Heart left ventricle (tissue), 13 donors: ENCODE measurements around the gene AKAP13.

Experiments used
- POLR2A ChIP-seq, 2 donors: fragments of 450-650 bp; IDR thresholded peaks; one replicate each; pipeline ENCODE4 v1.6.1; 2017; ENCODE audit warnings: antibody characterized with exemption in 2 of 2, mild to moderate bottlenecking in 2 of 2, moderate library complexity in 2 of 2
- TF ChIP-seq, protein P1 (sequence below), 12 donors: fragments of 200-600 bp; sonication (generic) in 4 of 12; IDR thresholded peaks; one replicate each; pipeline versions ENCODE4 v1.5.0 to v1.8.0; 2018 to 2022; ENCODE audit warnings: antibody characterized with exemption in 12 of 12, mild to moderate bottlenecking in 5 of 12
- donor health status: ischemic (EF 13 %, LVEDD 7.1; RV severe dilation, severe dysfunction).
- donor health status: DM: no; HTN: yes; CAD: no.
- donor health status: DM: no; HTN: no; CAD: no.
- donor health status: ischemic (EF 25% LVEDD 6.9; RV normal size, moderate dysfunction).
- donor health status: ischemic (EF 25% LVEDD 5.7; RV mildly dilated, moderate dysfunction).
- donor health status: ischemic (EF 35%, LVEDD 5.7; RV mildly dilated, moderate dysfunction).
- donor health status: nonischemic (EF 11% LVEDD 7.7; RV severe dilation, severe dysfunction).
- donor health status: DM: yes; HTN: yes; CAD: no.
- donor health status: PGD.
- donor health status: ischemic (EF 29% LVEDD 5.4; RV normal size, mild dysfunction).
- donor health status: nonischemic (EF 23%, LVEDD 6.1; RV moderate dilation, normal function).

DNA sequence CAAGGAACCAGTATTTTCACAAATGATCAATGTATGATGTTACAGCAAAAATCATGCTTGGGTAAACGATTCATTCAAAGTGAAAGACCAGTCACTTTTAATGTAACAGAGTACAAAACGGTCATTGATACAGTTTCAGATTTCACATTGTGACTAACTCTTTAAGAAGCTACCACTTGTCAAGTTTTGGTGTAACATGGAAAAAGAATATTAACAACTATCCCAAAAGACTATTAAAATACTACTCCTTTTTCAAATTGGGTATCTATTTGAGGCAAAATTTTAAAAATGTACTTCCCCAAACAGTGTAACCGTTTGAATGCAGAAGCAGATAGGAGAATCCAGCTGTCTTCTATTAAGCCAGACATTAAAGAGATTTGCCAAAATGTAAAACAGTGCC is 31.7 kb downstream of the AKAP13 start:
- TF ChIP-seq, protein P1, sequence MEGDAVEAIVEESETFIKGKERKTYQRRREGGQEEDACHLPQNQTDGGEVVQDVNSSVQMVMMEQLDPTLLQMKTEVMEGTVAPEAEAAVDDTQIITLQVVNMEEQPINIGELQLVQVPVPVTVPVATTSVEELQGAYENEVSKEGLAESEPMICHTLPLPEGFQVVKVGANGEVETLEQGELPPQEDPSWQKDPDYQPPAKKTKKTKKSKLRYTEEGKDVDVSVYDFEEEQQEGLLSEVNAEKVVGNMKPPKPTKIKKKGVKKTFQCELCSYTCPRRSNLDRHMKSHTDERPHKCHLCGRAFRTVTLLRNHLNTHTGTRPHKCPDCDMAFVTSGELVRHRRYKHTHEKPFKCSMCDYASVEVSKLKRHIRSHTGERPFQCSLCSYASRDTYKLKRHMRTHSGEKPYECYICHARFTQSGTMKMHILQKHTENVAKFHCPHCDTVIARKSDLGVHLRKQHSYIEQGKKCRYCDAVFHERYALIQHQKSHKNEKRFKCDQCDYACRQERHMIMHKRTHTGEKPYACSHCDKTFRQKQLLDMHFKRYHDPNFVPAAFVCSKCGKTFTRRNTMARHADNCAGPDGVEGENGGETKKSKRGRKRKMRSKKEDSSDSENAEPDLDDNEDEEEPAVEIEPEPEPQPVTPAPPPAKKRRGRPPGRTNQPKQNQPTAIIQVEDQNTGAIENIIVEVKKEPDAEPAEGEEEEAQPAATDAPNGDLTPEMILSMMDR (IDR thresholded peaks at IDR 0.05) = no peak
- TF ChIP-seq POLR2A (IDR thresholded peaks at IDR 0.05) = no peak
